Osteoblast (primary cell): Measurements from ENCODE around the gene MDFI. TPM values are rescaled to one million over a fixed set of nuclear protein-coding genes. Genes with fewer than 3 reads are reported as not detected.
A peak's percentile ranks its signal among the peaks of the same experiment; 100 is the strongest.

Source experiments
- DNase-seq: peaks from one replicate; pipeline ENCODE4 v3.0.0; 2011; ENCODE audit warnings: low spot score, mixed read lengths; ENCODE audit not compliant: insufficient read length; ENCODE audit errors: missing footprints
- H2AFZ ChIP-seq: 2 replicates; pipeline ENCODE4 v1.6.0; 2011; ENCODE audit warnings: mild to moderate bottlenecking, low read length
- H3K27ac ChIP-seq: 2 replicates; pipeline ENCODE4 v1.5.1; 2011; ENCODE audit warnings: mild to moderate bottlenecking, low read depth, low read length, moderate library complexity
- H3K27me3 ChIP-seq: 2 replicates; pipeline ENCODE4 v1.6.0; 2012; ENCODE audit warnings: mild to moderate bottlenecking, control low read depth, inconsistent platforms, low read length, moderate library complexity; ENCODE audit not compliant: insufficient read depth
- H3K36me3 ChIP-seq: 2 replicates; pipeline ENCODE4 v1.5.1; 2011; ENCODE audit warnings: mild to moderate bottlenecking, low read length, control low read depth, moderate library complexity; ENCODE audit not compliant: insufficient read depth
- H3K4me1 ChIP-seq: 2 replicates; pipeline ENCODE4 v1.5.1; 2011; ENCODE audit warnings: mild to moderate bottlenecking, low read length, control low read depth, moderate library complexity; ENCODE audit not compliant: insufficient read depth
- H3K4me2 ChIP-seq: 2 replicates; pipeline ENCODE4 v1.6.0; 2011; ENCODE audit warnings: mild to moderate bottlenecking, low read length; ENCODE audit not compliant: insufficient read depth
- H3K4me3 ChIP-seq: fragments of 200-600 bp; sonication (generic); 3 replicates; pipeline ENCODE4 v1.5.1; 2012; ENCODE audit warnings: mild to moderate bottlenecking, low read length, inconsistent platforms; ENCODE audit not compliant: insufficient read depth
- H3K79me2 ChIP-seq: 2 replicates; pipeline ENCODE4 v1.6.0; 2012; ENCODE audit warnings: mild to moderate bottlenecking, low read length, control low read depth, inconsistent platforms; ENCODE audit not compliant: insufficient read depth
- H3K9me3 ChIP-seq: 2 replicates; pipeline ENCODE4 v1.5.1; 2011; ENCODE audit warnings: low read depth, low read length, control low read depth
- H4K20me1 ChIP-seq: 2 replicates; pipeline ENCODE4 v1.6.0; 2012; ENCODE audit warnings: mild to moderate bottlenecking, low read length, control low read depth; ENCODE audit not compliant: insufficient read depth
- total RNA-seq: library from RNA; depleted of rRNA; stranded (reverse); fragments of >200 nt; gene quantifications from 2 replicates; pipeline ENCODE4 v1.2.3, GENCODE V29; 2012
- TF ChIP-seq, protein P1 (sequence below): IDR thresholded peaks from 2 replicates; pipeline ENCODE4 v1.5.1; 2011; ENCODE audit warnings: mild to moderate bottlenecking, low read depth, low read length, moderate library complexity; ENCODE audit errors: extremely low read depth

The MDFI gene
- total RNA-seq, 1 donor, result 0.72 TPM

DNA sequence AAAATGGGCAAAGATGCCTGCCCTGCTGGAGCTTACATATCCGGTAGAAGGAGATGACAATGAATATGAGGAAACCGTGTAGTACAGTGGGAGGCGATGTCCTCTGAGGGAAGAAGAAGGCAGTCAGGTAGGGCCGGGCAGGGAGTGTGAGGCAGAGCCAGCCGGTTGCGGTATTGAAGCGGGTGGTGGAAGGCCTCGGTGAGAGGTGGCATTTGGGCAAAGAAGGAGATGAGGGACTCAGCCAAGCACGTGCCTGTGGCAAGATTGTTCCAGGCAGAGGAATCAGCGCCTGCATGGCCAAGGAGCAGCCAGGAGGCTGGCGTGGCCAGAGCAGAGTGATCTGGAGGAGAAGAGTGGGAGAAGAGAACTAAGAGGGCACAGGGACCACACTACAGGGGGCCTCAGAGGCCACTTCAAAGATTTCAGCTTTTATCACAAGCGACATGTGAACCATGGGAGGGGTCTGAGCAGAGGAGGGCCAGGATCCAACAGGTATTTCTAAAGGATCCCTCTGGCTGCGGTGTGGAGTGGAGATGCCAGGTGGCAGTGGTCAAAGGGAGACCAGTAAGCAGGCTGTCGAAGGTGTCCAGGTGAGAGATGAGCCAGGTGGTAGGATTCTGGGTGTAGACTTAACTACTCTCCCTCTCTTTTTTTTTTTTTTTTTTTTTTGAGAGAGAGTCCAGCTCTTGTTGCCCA lies 13.8 kb downstream of the MDFI start:
- no peak for DNase-seq
- no peak overlapping the region for H3K27ac ChIP-seq
- H3K4me1 ChIP-seq, result no peaks in the 10 kb centered on the region
- TF ChIP-seq, protein P1, sequence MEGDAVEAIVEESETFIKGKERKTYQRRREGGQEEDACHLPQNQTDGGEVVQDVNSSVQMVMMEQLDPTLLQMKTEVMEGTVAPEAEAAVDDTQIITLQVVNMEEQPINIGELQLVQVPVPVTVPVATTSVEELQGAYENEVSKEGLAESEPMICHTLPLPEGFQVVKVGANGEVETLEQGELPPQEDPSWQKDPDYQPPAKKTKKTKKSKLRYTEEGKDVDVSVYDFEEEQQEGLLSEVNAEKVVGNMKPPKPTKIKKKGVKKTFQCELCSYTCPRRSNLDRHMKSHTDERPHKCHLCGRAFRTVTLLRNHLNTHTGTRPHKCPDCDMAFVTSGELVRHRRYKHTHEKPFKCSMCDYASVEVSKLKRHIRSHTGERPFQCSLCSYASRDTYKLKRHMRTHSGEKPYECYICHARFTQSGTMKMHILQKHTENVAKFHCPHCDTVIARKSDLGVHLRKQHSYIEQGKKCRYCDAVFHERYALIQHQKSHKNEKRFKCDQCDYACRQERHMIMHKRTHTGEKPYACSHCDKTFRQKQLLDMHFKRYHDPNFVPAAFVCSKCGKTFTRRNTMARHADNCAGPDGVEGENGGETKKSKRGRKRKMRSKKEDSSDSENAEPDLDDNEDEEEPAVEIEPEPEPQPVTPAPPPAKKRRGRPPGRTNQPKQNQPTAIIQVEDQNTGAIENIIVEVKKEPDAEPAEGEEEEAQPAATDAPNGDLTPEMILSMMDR, result no peak
- no peaks in the 10 kb centered on the region for H3K79me2 ChIP-seq
- H2AFZ ChIP-seq, result no peak overlapping the region
- H3K4me3 ChIP-seq, result no peak overlapping the region
- H3K9me3 ChIP-seq, result no peaks in the 10 kb centered on the region
- H3K36me3 ChIP-seq, result no peaks in the 10 kb centered on the region
- H3K27me3 ChIP-seq, result peaks cover 10% of the 10 kb centered on the region
- H4K20me1 ChIP-seq, result no peaks in the 10 kb centered on the region
- H3K4me2 ChIP-seq, result no peak overlapping the region

DNA sequence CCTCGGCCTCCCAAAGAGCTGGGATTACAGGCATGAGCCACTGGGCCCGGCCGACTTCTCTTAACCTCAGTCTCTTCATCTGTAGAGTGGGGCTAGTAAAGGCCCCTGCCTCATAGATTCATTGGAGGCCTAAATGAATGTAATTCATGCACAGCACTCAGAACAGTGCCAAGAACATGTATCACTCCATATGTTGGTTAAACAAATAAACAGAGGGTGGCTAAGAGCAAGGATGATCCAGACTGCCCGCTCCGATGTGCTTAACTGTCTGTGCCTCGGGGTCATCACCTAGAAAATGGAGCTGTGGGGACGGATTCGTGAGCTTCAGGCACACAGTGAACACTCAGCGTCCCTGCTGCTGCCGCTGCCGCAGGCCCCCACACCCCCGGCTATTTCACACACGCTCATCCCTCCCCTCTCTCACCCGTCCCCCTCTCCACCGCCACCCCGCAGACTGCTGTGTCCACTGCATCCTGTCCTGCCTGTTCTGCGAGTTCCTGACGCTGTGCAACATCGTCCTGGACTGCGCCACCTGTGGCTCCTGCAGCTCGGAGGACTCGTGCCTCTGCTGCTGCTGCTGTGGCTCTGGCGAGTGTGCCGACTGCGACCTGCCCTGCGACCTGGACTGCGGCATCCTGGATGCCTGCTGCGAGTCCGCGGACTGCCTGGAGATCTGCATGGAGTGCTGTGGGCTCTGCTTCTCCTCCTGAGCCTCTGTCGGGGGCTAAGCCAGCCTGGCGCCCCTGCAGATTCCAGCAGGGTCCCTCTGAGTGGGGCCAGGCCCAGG lies 14.8 kb downstream of the MDFI start:
- no peak overlapping the region for H3K4me3 ChIP-seq
- DNase-seq, result peak; percentile 87
- no peaks in the 10 kb centered on the region for H3K4me1 ChIP-seq
- H3K79me2 ChIP-seq, result no peaks in the 10 kb centered on the region
- H2AFZ ChIP-seq, result no peak overlapping the region
- H3K27ac ChIP-seq, result no peak overlapping the region
- no peaks in the 10 kb centered on the region for H3K9me3 ChIP-seq
- no peaks in the 10 kb centered on the region for H3K36me3 ChIP-seq
- no peaks in the 10 kb centered on the region for H4K20me1 ChIP-seq
- H3K27me3 ChIP-seq, result peaks cover 10% of the 10 kb centered on the region
- H3K4me2 ChIP-seq, result no peak overlapping the region
- TF ChIP-seq, protein P1, result no peak

DNA sequence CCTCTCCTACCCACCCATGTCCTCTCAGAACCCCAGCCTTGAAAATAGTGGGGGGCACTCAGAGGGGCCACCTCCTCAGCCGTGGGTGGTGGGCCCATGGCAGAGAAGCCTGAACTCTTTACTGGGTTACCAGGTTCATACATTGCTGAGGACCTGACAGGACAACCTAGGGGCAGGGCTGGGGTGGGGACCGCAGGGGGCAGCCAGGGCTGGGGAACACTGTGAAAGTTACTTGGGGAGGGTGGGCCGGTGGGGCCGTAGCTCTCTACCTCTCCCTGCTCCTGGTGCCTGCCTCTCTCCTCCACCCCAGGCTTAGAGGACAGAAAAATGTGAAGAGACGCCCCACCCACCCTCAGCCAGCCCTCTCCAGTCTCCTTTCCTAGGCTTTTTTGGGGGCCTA lies 15.4 kb downstream of the MDFI start:
- no peaks in the 10 kb centered on the region for H3K36me3 ChIP-seq
- H3K4me2 ChIP-seq, result no peak overlapping the region
- H3K27me3 ChIP-seq, result peaks cover 15% of the 10 kb centered on the region
- H4K20me1 ChIP-seq, result no peaks in the 10 kb centered on the region
- no peak overlapping the region for H2AFZ ChIP-seq
- H3K9me3 ChIP-seq, result no peaks in the 10 kb centered on the region
- DNase-seq, result peak; percentile 61
- H3K4me1 ChIP-seq, result no peaks in the 10 kb centered on the region
- H3K27ac ChIP-seq, result no peak overlapping the region
- TF ChIP-seq, protein P1, result no peak
- H3K79me2 ChIP-seq, result no peaks in the 10 kb centered on the region
- no peak overlapping the region for H3K4me3 ChIP-seq

DNA sequence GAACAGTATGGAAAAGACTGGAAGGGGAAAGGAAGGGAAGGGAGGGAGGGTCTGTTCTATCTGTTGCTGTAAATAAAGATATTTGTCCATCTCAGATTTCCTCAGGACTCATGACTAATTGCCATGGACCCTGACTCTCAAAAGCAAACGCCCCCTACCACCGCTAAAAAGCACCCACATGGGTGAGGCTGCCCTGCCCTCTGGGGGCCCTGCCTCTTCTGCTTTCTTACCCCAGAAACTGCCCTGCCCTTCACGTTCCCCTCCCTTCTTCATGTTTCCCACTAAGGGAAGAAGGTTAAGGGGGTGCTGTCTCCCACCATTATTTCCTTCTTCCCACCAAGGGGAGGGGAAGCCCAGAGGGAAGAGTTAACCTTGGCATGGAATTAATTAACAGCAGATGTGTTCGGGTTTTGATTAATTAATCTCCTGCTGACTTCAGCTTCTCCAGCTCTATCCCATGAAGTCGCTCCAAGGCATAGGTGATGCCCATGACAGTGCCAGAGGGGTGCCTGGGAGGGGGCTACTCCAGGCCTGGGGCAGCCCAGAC lies 16.0 kb downstream of the MDFI start:
- Histone ChIP-seq H2AFZ (no peak overlapping the region), H3K27me3 (peaks cover 19% of the 10 kb centered on the region), H3K4me2 (no peak overlapping the region), H4K20me1 (no peaks in the 10 kb centered on the region), H3K36me3 (no peaks in the 10 kb centered on the region), H3K4me1 (no peaks in the 10 kb centered on the region), H3K4me3 (no peak overlapping the region), H3K27ac (no peak overlapping the region), H3K9me3 (no peaks in the 10 kb centered on the region), H3K79me2 (no peaks in the 10 kb centered on the region)
- peak; percentile 56 for DNase-seq
- TF ChIP-seq, protein P1, result no peak
